Endothelial cell (in vitro differentiated cells): ENCODE data around the gene PISD. TPM values are rescaled to one million over a fixed set of nuclear protein-coding genes. Genes with fewer than 3 reads are reported as not detected.
"Not testable (repeated sequence)": the region's sequence is repeated elsewhere in the genome, so short reads cannot be mapped to it uniquely, and the experiment has no call there.

Experiments
- DNase-seq: peaks from one replicate; pipeline ENCODE4 v3.0.0; 2021; ENCODE audit warnings: low spot score
- H3K27ac Mint-ChIP-seq: one replicate; pipeline ENCODE4 v1.8.0; 2021; ENCODE audit warnings: mixed read lengths, inconsistent platforms; ENCODE audit not compliant: unreplicated experiment
- H3K27me3 Mint-ChIP-seq: one replicate; pipeline ENCODE4 v1.8.0; 2021; ENCODE audit warnings: mild to moderate bottlenecking, moderate library complexity, mixed read lengths, inconsistent platforms; ENCODE audit not compliant: unreplicated experiment
- H3K36me3 Mint-ChIP-seq: one replicate; pipeline ENCODE4 v1.8.0; 2021; ENCODE audit warnings: mild to moderate bottlenecking, low read depth, mixed read lengths, inconsistent platforms; ENCODE audit not compliant: unreplicated experiment
- H3K4me1 Mint-ChIP-seq: one replicate; pipeline ENCODE4 v1.8.0; 2021; ENCODE audit warnings: mild to moderate bottlenecking, mixed read lengths, inconsistent platforms; ENCODE audit not compliant: unreplicated experiment
- H3K4me3 Mint-ChIP-seq: one replicate; pipeline ENCODE4 v1.8.0; 2021; ENCODE audit warnings: mild to moderate bottlenecking, mixed read lengths, inconsistent platforms; ENCODE audit not compliant: unreplicated experiment
- H3K9me3 Mint-ChIP-seq: one replicate; pipeline ENCODE4 v1.8.0; 2021; ENCODE audit warnings: mixed read lengths, inconsistent platforms; ENCODE audit not compliant: unreplicated experiment
- total RNA-seq: library from RNA; stranded (reverse); fragmentation: NEBNext Ultra II Directional; extraction: Animal tissue kit (Norgen Biotek cat#: 25700); gene quantifications from one replicate; pipeline ENCODE4 v1.2.1, GENCODE V29; 2021; ENCODE audit not compliant: unreplicated experiment
- TF ChIP-seq, protein P1 (sequence below): fragments of 200-600 bp; sonication (generic); IDR thresholded peaks from one replicate; pipeline ENCODE4 v1.5.0; 2021; ENCODE audit warnings: antibody characterized with exemption; ENCODE audit not compliant: unreplicated experiment

Gene PISD
- total RNA-seq, 1 donor from 2014 or later: 53.0 TPM

DNA sequence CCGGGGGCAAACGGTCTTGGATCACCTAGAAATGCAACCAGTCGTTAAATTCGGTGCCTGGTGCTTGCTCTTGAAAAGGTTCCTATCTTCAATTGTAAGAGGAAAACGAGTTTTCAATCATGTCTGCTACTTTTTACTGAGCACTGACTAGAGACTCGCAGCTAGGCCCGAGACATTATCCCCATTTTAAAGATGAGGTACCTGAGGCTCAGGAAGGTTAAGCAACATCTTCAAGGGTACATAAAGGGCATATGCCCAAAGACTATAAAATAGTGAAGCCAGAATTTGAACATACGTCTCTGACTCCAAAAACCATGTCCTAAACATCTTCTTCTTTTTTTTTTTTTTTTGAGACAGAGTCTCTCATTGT, 638 bp upstream of the PISD start:
- Mint-ChIP-seq H3K4me3 (peak overlapping the region; percentile 100), H3K9me3 (no peaks in the 10 kb centered on the region), H3K27me3 (peaks cover 8% of the 10 kb centered on the region), H3K27ac (peak overlapping the region; percentile 89), H3K4me1 (peaks cover 14% of the 10 kb centered on the region), H3K36me3 (no peaks in the 10 kb centered on the region)
- TF ChIP-seq, protein P1, sequence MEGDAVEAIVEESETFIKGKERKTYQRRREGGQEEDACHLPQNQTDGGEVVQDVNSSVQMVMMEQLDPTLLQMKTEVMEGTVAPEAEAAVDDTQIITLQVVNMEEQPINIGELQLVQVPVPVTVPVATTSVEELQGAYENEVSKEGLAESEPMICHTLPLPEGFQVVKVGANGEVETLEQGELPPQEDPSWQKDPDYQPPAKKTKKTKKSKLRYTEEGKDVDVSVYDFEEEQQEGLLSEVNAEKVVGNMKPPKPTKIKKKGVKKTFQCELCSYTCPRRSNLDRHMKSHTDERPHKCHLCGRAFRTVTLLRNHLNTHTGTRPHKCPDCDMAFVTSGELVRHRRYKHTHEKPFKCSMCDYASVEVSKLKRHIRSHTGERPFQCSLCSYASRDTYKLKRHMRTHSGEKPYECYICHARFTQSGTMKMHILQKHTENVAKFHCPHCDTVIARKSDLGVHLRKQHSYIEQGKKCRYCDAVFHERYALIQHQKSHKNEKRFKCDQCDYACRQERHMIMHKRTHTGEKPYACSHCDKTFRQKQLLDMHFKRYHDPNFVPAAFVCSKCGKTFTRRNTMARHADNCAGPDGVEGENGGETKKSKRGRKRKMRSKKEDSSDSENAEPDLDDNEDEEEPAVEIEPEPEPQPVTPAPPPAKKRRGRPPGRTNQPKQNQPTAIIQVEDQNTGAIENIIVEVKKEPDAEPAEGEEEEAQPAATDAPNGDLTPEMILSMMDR: no peak
- DNase-seq: no peak

DNA sequence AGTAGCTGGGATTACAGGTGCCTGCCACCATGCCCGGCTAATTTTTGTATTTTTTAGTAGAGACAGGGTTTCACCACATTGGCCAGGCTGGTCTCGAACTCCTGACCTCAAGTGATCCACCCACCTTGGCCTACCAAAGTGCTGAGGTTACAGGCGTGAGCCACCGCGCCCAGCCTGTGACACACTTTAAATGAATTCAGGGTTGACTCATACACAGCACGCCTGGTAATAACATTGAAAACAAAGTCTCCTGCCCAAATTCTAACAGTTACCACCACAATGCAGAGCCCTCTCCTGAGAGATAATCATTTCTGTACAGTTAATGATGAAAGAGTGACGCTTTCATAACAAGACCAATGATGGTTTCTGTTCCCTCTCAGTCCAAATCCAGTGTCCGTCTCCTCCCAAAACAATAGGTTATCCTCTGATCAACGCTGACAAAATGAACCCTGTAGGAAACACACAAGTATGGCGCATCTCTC, 1.1 kb downstream of the PISD start:
- DNase-seq, H3K27me3 Mint-ChIP-seq, H3K36me3 Mint-ChIP-seq, H3K9me3 Mint-ChIP-seq: not testable (repeated sequence)
- Mint-ChIP-seq H3K27ac (peak overlapping the region; percentile 44), H3K4me3 (peak overlapping the region; percentile 100), H3K4me1 (peaks cover 14% of the 10 kb centered on the region)

DNA sequence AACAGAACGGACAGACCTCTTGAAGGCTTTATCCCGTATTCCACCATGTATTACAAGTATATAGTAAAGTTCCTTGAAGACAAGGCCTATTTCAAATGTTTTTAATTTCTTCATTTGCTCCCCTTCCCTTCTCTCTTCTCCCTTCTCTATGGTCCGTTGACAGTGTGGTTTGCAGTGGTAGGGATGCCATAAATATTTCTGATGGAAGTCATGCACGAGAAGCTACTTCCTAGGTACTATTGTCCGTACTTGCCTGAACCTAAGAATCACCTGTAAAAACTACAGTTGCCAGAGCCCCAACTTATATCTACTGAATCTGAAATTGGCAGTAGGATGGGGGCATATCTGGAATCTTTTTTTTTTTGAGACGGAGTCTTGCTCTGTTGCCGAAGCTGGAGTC, 2.8 kb downstream of the PISD start:
- H3K9me3 Mint-ChIP-seq: no peaks in the 10 kb centered on the region
- peaks cover 3% of the 10 kb centered on the region for H3K36me3 Mint-ChIP-seq
- peaks cover 10% of the 10 kb centered on the region for H3K27me3 Mint-ChIP-seq
- H3K4me3 Mint-ChIP-seq: no peak overlapping the region
- H3K27ac Mint-ChIP-seq: no peak overlapping the region
- peaks cover 15% of the 10 kb centered on the region for H3K4me1 Mint-ChIP-seq
- DNase-seq: no peak
- TF ChIP-seq, protein P1: no peak

DNA sequence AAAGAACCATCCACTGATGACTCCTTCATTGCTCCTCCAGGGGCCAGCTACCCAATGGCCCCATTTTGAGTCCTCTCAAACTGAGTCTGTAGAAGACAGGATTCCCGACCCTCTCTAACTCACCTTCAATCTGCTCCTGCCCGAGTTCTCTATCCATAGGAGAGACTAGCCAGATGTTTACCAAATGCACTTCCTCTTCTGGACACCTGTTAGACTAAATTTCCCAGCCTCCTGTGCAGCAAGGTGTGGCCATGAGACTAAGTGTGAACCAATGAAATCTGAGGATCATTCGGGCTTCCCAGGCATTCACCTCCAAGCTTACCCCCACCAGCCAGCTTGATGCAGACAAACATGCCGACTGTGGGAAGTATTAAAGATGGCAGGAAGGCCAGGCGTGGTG, 7.6 kb downstream of the PISD start:
- H3K36me3 Mint-ChIP-seq: peaks cover 6% of the 10 kb centered on the region
- DNase-seq: no peak
- H3K27ac Mint-ChIP-seq: no peak overlapping the region
- TF ChIP-seq, protein P1: no peak
- H3K4me1 Mint-ChIP-seq: peaks cover 8% of the 10 kb centered on the region
- H3K4me3 Mint-ChIP-seq: peak overlapping the region; percentile 20
- H3K27me3 Mint-ChIP-seq: peaks cover 3% of the 10 kb centered on the region
- no peaks in the 10 kb centered on the region for H3K9me3 Mint-ChIP-seq

DNA sequence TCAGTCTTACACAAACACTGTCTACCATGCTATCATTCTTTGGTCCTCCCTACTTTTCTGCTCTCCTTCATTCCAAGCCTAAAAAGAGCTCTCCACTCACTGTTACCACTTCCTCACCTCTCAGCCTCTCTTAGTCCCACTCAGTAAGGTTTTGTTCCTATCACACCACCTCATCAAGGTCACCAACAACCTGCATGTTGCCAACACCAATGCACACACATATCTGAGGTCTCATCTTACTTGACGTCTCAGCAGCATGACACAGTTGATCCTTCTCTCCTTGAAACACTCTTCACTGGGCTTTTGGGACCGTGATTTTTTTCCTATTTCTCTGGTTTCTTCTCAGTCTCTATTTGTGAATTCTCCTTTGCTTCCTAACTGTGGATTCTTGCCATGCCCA, 8.1 kb downstream of the PISD start:
- Mint-ChIP-seq H3K36me3 (peaks cover 6% of the 10 kb centered on the region), H3K4me1 (peaks cover 8% of the 10 kb centered on the region), H3K9me3 (no peaks in the 10 kb centered on the region), H3K27me3 (peaks cover 3% of the 10 kb centered on the region), H3K27ac (no peak overlapping the region), H3K4me3 (peak overlapping the region; percentile 20)
- DNase-seq: no peak
- TF ChIP-seq, protein P1: no peak
